K562 (cell line): ENCODE data around the gene MDK. TPM values are rescaled to one million over a fixed set of nuclear protein-coding genes. Genes with fewer than 3 reads are reported as not detected.

ENCODE experiments used
- ATAC-seq: fragments of 200-7000 bp; cut with Tn5 transposase; 3 replicates; pipeline ENCODE4 v1.9.1; 2020; ENCODE audit warnings: moderate library complexity
- BruUV-seq: library from RNA; stranded (reverse); fragments of 400-500 nt; replicated peaks from 2 replicates; lab custom pipeline; 2021; lab: Mats Ljungman, UMichigan
- CTCF ChIA-PET: fragments of 300-600 bp; formaldehyde crosslinking; extraction: SDS; loops from one replicate; lab custom pipeline; 2021; ENCODE audit warnings: low intra/inter-chr PET ratio; lab: Yijun Ruan, JAX
- POLR2A ChIA-PET: fragments of 300-600, 350-650 bp; sonication (Branson Sonifier 250); formaldehyde crosslinking; extraction: SDS; loops from one replicate; lab custom pipeline; 2021; ENCODE audit warnings: antibody characterized with exemption, inconsistent platforms; lab: Yijun Ruan, JAX
- DNase-seq, 4 experiments: peaks; one replicate each; pipeline versions ENCODE4 v3.0.0 to v3.0.0-alpha.2; 2011 to 2018; ENCODE audit warnings: low spot score in 3 of 4, mixed read lengths in 3 of 4; ENCODE audit errors: extremely low read depth in 1 of 4
- FAIRE-seq: peaks from 2 replicates; lab custom pipeline; 2011; peaks lifted over from hg19 to GRCh38; lab: Jason Lieb, UNC
- H2AFZ ChIP-seq: 2 replicates; pipeline ENCODE4 v1.6.0; 2011; ENCODE audit warnings: low read depth, low read length, control low read depth, inconsistent platforms
- H3K27ac ChIP-seq: fragments of 200-600 bp; 3 replicates; pipeline ENCODE4 v1.8.0; 2011; ENCODE audit warnings: low read depth, mild to moderate bottlenecking, control low read depth, inconsistent platforms, low read length, moderate library complexity, mixed read lengths; ENCODE audit errors: extremely low read depth
- H3K27me3 ChIP-seq, 2 experiments: fragments of 300-600 bp in 1 of 2; 2 replicates in 1 of 2; 3 replicates in 1 of 2; pipeline versions ENCODE4 v1.6.0 to v1.8.0; 2011; ENCODE audit warnings: inconsistent platforms in 2 of 2, low read length in 2 of 2, mild to moderate bottlenecking in 1 of 2, mixed read lengths in 1 of 2, moderate library complexity in 1 of 2; ENCODE audit not compliant: control insufficient read depth in 2 of 2, insufficient read depth in 2 of 2
- H3K36me3 ChIP-seq: fragments of 300-600 bp; 3 replicates; pipeline ENCODE4 v1.8.0; 2011; ENCODE audit warnings: mild to moderate bottlenecking, low read length, inconsistent platforms; ENCODE audit not compliant: control insufficient read depth, insufficient read depth
- H3K4me1 ChIP-seq, 2 experiments: fragments of 200-600 bp in 1 of 2; replicated peaks in 1 of 2; 2 replicates in 1 of 2; 3 replicates in 1 of 2; pipeline versions ENCODE4 v1.5.1 to v1.8.0; 2011; ENCODE audit warnings: inconsistent platforms in 2 of 2, low read length in 2 of 2, mild to moderate bottlenecking in 1 of 2, mixed read lengths in 1 of 2, moderate library complexity in 1 of 2; ENCODE audit not compliant: control insufficient read depth in 2 of 2, insufficient read depth in 2 of 2
- H3K4me2 ChIP-seq: 2 replicates; pipeline ENCODE4 v1.6.1; 2011; ENCODE audit warnings: low read length, control low read depth, inconsistent platforms, mixed read lengths; ENCODE audit not compliant: insufficient read depth
- H3K4me3 ChIP-seq: fragments of 200-600 bp; sonication (generic), shearing (Covaris generic); 2 replicates; pipeline ENCODE4 v1.5.1; 2016; ENCODE audit warnings: control low read depth, inconsistent platforms
- H3K79me2 ChIP-seq: fragments of 200-600 bp; 3 replicates; pipeline ENCODE4 v1.8.0; 2011; ENCODE audit warnings: low read length, inconsistent platforms; ENCODE audit not compliant: control insufficient read depth, insufficient read depth
- H3K9ac ChIP-seq, 2 experiments: 2 replicates each; pipeline versions ENCODE4 v1.6.0 to v1.6.1; 2011; ENCODE audit warnings: low read depth in 2 of 2, low read length in 2 of 2, control low read depth in 1 of 2, inconsistent platforms in 1 of 2, mild to moderate bottlenecking in 1 of 2, mixed read lengths in 1 of 2; ENCODE audit not compliant: insufficient read depth in 1 of 2
- H3K9me1 ChIP-seq: one replicate; pipeline ENCODE4 v1.6.0; 2011; ENCODE audit warnings: inconsistent platforms, mild to moderate bottlenecking, low read length, moderate library complexity; ENCODE audit not compliant: control insufficient read depth, insufficient read depth
- H3K9me3 ChIP-seq: replicated peaks from 2 replicates; pipeline ENCODE4 v1.5.1; 2011; ENCODE audit warnings: low read depth, low read length, inconsistent platforms; ENCODE audit not compliant: control insufficient read depth, insufficient read depth
- H4K20me1 ChIP-seq: replicated peaks from 2 replicates; pipeline ENCODE4 v1.6.1; 2011; ENCODE audit warnings: low read length, inconsistent platforms, mixed read lengths; ENCODE audit not compliant: control insufficient read depth, insufficient read depth
- CCAR2 ChIP-seq: fragments of 200-400 bp; formaldehyde crosslinking; IDR thresholded peaks from 2 replicates; pipeline ENCODE4 v1.6.1; 2017; ENCODE audit warnings: mild to moderate bottlenecking, low read depth, low read length
- NCOA6 ChIP-seq: fragments of 450-650 bp; IDR thresholded peaks from 2 replicates; pipeline ENCODE4 v1.6.1; 2017; ENCODE audit warnings: mild to moderate bottlenecking
- NFIC ChIP-seq: fragments of 450-650 bp; IDR thresholded peaks from 2 replicates; pipeline ENCODE4 v1.6.1; 2017; ENCODE audit warnings: mild to moderate bottlenecking, inconsistent platforms
- RHOXF2B ChIP-seq: fragments of 250-450 bp; sonication (Bioruptor Pico); conservative IDR thresholded peaks from 2 replicates; pipeline ENCODE4 v1.5.1; 2021
- SLC30A9 ChIP-seq: fragments of 250-450 bp; sonication (Bioruptor Pico); IDR thresholded peaks from 2 replicates; pipeline ENCODE4 v1.8.0; 2022; ENCODE audit warnings: mild to moderate bottlenecking, moderate library complexity
- SMC3 ChIP-seq: conservative IDR thresholded peaks from 2 replicates; pipeline ENCODE4 v1.6.1; 2011; ENCODE audit warnings: low read depth, low read length, improper control_type of control experiment; ENCODE audit not compliant: insufficient read depth
- ZNF133 ChIP-seq: fragments of 250-450 bp; sonication (Bioruptor Pico); IDR thresholded peaks from 2 replicates; pipeline ENCODE4 v1.4.0; 2020; ENCODE audit warnings: mild to moderate bottlenecking
- ZNF584 ChIP-seq: fragments of 200-800 bp; sonication (Bioruptor generic); IDR thresholded peaks from 2 replicates; pipeline ENCODE4 v1.6.1; 2016; ENCODE audit warnings: low read depth, mild to moderate bottlenecking, missing genetic modification characterization, missing compliant biosample characterization
- WGBS: fragments of 100-300 bp; shearing (Covaris generic); methylation state at CpG from one replicate; pipeline ENCODE4 v1.1.6; 2016; ENCODE audit warnings: low coverage, mixed read lengths; ENCODE audit not compliant: insufficient coverage; ENCODE audit errors: missing lambda C conversion rate; 5-methylcytosine and 5-hydroxymethylcytosine counted together
- in situ Hi-C: fragments of 300-500 bp; cut with MboI; formaldehyde crosslinking; loops from 4 replicates; pipeline ENCODE4 v1.15.0; 2018; ENCODE audit warnings: inconsistent platforms, mixed read lengths
- intact Hi-C: fragments of 100-400 bp; cut with micrococcal nuclease; formaldehyde crosslinking; loops from 2 replicates; pipeline ENCODE4 v1.14.2; 2022
- polyA plus RNA-seq, 8 experiments: library from polyadenylated mRNA; depleted of rRNA in 4 of 8; stranded (reverse) in 5 of 8; unstranded in 3 of 8; fragments of >200 nt; fragmentation: Nextera tagmentation in 2 of 8; fragmentation: Illumina TruSeq in 1 of 8; extraction: Ambion mirVana in 2 of 8; extraction: Trizol in 1 of 8; gene quantifications; 2 replicates each; pipeline versions ENCODE4 v1.2.1 to v1.2.3, GENCODE V29; 2011 to 2014; ENCODE audit warnings: inconsistent platforms in 1 of 8, missing spikeins in 1 of 8
- total RNA-seq, 7 experiments: library from RNA; depleted of rRNA in 6 of 7; stranded (reverse); fragments of >200 nt in 6 of 7; fragmentation: Illumina TruSeq in 2 of 7; extraction: Trizol in 2 of 7; gene quantifications; 2 replicates each; pipeline versions ENCODE4 v1.2.1 to v1.2.3, GENCODE V29; 2011 to 2021; ENCODE audit warnings: low replicate concordance in 1 of 7
- TF ChIP-seq, protein P1 (sequence below): fragments of 450-650 bp; formaldehyde crosslinking; IDR thresholded peaks from 2 replicates; pipeline ENCODE4 v1.4.0; 2022; ENCODE audit warnings: missing genetic modification characterization
- TF ChIP-seq, protein P2 (sequence below): fragments of 450-650 bp; IDR thresholded peaks from 2 replicates; pipeline ENCODE4 v1.6.1; 2018; ENCODE audit not compliant: partially characterized antibody

MDK gene
- total and polyA plus RNA-seq, 9 of the 15 experiments (the other 6 are each of a cell fraction or from before 2014, with no cell fraction given): 20.7 to 700 (median 350) TPM

DNA sequence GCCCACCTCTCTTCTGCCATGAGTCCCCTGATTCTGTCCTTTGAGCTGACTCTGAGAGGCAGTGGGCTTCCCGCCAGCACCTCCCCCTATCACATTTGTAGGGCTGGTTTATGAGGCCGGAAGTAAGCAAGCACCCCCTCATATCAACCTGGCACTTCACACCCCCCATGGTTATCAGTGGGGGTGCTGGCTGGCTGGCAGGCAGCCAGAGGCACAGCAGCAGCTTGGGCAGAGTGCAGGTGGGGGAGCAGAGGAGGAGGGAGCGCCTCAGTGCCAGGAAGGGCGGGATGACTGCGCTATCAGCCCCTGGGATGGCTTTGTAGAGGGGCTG, 33.0 kb downstream of the MDK start:
- in situ Hi-C loops: no loop called here
- intact Hi-C loops: loop anchor here (5.0 kb wide), 1 partner anchor 123 kb away; no protein-coding TSS in a partner anchor
- Histone ChIP-seq H3K4me3 (no peak overlapping the region), H3K79me2 (no peaks in the 10 kb centered on the region), H3K9me1 (no peaks in the 10 kb centered on the region), H2AFZ (no peak overlapping the region), H3K9me3 (no peaks in the 10 kb centered on the region), H3K4me2 (no peak overlapping the region)
- ChIA-PET POLR2A (interaction anchor here (0.6 to 1.2 kb wide), 4 partner anchors 17 to 223 kb away, joined by 3 to 4 read pairs (median 3); no protein-coding TSS in a partner anchor), CTCF (no interaction called here)
- no peak for FAIRE-seq
- no TSS peak for BruUV-seq
- WGBS: 95% methylated on average over 5 of the region's 5 CpGs
- no peak for DNase-seq
- TF ChIP-seq SLC30A9 (CRISPR knock-in tag): no peak
- TF ChIP-seq NFIC: peak; percentile 50; the same call in 1 of the 2 replicates
- TF ChIP-seq, all 486 proteins: peak for 1
- Histone ChIP-seq H4K20me1 (no peaks in the 10 kb centered on the region; the same call in none of the 2 replicates), H3K27ac (no peak overlapping the region), H3K4me1 (peaks cover 0 to 4% of the 10 kb centered on the region in 2 experiments; a peak in 1 of 5 replicates), H3K36me3 (peaks cover 65% of the 10 kb centered on the region; the same call in 2 of the 3 replicates), H3K9ac (no peak overlapping the region), H3K27me3 (no peaks in the 10 kb centered on the region)
- no peak for ATAC-seq

DNA sequence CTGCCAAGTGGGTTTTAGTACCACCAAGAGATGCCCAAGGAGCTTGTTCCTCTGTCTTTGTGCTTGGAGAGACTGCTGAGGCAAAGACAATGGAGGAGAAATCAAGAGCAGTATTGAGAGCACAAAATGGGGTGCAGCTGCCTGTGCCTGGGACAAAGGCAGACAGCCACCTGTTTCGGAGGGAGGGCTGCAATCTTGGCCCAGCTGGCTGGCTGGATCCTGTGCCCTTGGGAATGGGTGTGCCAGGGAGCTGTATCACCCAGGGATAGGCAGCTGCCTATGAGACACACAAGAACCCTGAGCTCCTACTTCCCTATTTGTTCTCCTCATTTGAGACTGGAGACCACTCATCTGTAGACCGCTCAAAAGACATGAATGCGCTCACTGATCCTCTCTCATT, 33.4 kb downstream of the MDK start:
- peaks cover 66% of the 10 kb centered on the region; the same call in 2 of the 3 replicates for H3K36me3 ChIP-seq
- ATAC-seq (no peak), DNase-seq (no peak), FAIRE-seq (peak; percentile 23)
- ChIA-PET CTCF (no interaction called here), POLR2A (interaction anchor here (0.6 to 0.9 kb wide), 3 partner anchors 17 to 65 kb away, joined by 3 read pairs; no protein-coding TSS in a partner anchor)
- no peak overlapping the region for H2AFZ ChIP-seq
- H3K4me3 ChIP-seq: no peak overlapping the region
- no TSS peak for BruUV-seq
- H4K20me1 ChIP-seq: no peaks in the 10 kb centered on the region; the same call in none of the 2 replicates
- intact Hi-C loops: loop anchor here (5.0 kb wide), 1 partner anchor 122 kb away; no protein-coding TSS in a partner anchor
- no peak overlapping the region for H3K9ac ChIP-seq
- H3K9me3 ChIP-seq: no peaks in the 10 kb centered on the region
- in situ Hi-C loops: no loop called here
- H3K9me1 ChIP-seq: no peaks in the 10 kb centered on the region
- peaks cover 0 to 4% of the 10 kb centered on the region in 2 experiments; a peak in 1 of 5 replicates for H3K4me1 ChIP-seq
- 67% methylated on average over 3 of the region's 3 CpGs for WGBS
- H3K79me2 ChIP-seq: no peaks in the 10 kb centered on the region
- H3K27ac ChIP-seq: no peak overlapping the region
- H3K4me2 ChIP-seq: no peak overlapping the region
- no peaks in the 10 kb centered on the region for H3K27me3 ChIP-seq
- TF ChIP-seq ZNF584 (no peak), NCOA6 (no peak), SMC3 (no peak), RHOXF2B (CRISPR knock-in tag) (no peak), CCAR2 (no peak), ZNF133 (CRISPR knock-in tag) (no peak)
- TF ChIP-seq, protein P1, sequence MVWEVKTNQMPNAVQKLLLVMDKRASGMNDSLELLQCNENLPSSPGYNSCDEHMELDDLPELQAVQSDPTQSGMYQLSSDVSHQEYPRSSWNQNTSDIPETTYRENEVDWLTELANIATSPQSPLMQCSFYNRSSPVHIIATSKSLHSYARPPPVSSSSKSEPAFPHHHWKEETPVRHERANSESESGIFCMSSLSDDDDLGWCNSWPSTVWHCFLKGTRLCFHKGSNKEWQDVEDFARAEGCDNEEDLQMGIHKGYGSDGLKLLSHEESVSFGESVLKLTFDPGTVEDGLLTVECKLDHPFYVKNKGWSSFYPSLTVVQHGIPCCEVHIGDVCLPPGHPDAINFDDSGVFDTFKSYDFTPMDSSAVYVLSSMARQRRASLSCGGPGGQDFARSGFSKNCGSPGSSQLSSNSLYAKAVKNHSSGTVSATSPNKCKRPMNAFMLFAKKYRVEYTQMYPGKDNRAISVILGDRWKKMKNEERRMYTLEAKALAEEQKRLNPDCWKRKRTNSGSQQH (CRISPR knock-in tag): no peak
- TF ChIP-seq, protein P2, sequence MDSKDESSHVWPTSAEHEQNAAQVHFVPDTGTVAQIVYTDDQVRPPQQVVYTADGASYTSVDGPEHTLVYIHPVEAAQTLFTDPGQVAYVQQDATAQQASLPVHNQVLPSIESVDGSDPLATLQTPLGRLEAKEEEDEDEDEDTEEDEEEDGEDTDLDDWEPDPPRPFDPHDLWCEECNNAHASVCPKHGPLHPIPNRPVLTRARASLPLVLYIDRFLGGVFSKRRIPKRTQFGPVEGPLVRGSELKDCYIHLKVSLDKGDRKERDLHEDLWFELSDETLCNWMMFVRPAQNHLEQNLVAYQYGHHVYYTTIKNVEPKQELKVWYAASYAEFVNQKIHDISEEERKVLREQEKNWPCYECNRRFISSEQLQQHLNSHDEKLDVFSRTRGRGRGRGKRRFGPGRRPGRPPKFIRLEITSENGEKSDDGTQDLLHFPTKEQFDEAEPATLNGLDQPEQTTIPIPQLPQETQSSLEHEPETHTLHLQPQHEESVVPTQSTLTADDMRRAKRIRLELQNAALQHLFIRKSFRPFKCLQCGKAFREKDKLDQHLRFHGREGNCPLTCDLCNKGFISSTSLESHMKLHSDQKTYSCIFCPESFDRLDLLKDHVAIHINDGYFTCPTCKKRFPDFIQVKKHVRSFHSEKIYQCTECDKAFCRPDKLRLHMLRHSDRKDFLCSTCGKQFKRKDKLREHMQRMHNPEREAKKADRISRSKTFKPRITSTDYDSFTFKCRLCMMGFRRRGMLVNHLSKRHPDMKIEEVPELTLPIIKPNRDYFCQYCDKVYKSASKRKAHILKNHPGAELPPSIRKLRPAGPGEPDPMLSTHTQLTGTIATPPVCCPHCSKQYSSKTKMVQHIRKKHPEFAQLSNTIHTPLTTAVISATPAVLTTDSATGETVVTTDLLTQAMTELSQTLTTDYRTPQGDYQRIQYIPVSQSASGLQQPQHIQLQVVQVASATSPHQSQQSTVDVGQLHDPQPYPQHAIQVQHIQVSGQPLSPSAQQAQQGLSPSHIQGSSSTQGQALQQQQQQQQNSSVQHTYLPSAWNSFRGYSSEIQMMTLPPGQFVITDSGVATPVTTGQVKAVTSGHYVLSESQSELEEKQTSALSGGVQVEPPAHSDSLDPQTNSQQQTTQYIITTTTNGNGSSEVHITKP: no peak
